HL-60 (cell line): ENCODE data around the gene RAC3.

Experiments
- CTCF ChIP-seq: IDR thresholded peaks from one replicate; pipeline ENCODE4 v1.5.1; 2011; ENCODE audit warnings: low read length, control low read depth, inconsistent platforms; ENCODE audit not compliant: insufficient read depth
- GABPA ChIP-seq: IDR thresholded peaks from 2 replicates; pipeline ENCODE4 v1.6.1; 2012; ENCODE audit warnings: low read depth
- POLR2AphosphoS5 ChIP-seq: IDR thresholded peaks from 2 replicates; pipeline ENCODE4 v1.6.1; 2012; ENCODE audit warnings: low read depth

DNA sequence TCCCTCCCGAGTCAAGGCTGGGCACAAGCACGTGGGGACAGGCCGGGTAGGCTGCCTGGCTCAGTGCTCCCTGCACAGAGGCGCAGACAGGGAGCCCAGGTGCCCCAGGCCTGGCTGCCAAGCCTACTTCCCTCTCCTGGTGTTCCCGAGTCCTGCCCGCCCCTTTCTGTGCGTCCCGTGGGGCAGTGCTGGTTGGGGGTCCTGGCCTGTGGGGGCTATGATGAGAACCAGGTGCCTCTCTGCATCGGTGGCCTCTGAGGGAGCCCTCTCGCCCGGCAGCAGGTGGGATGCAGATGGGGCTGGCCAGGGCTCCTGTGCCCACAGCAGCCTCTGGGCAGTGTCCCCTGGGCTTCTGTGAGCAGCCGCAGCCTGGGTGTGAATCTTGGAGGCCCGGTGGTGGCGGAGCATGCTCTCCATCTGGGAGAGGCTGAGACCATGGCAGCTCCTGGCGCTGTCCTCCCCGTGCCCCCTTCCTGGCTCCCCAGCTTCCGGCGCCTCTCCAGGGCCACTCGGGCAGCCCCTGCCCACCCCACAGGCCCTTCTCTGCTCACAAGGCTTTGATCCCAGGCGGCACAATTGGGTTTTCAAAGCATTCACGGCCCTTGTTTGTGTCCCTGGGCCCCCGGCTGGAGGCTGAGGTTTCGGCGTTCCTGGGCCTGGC is 16.0 kb upstream of the RAC3 start:
- TF ChIP-seq CTCF = no peak
- no peak for TF ChIP-seq GABPA
- TF ChIP-seq POLR2AphosphoS5 = no peak
